ENCODE data around the gene NIM1K. TPM values are rescaled to one million over a fixed set of nuclear protein-coding genes. Genes with fewer than 3 reads are reported as not detected.
"Not testable (repeated sequence)": the region's sequence is repeated elsewhere in the genome, so short reads cannot be mapped to it uniquely, and the experiment has no call there.

NIM1K gene
- total RNA-seq, 1 donor from 2014 or later: 0.25 TPM

DNA sequence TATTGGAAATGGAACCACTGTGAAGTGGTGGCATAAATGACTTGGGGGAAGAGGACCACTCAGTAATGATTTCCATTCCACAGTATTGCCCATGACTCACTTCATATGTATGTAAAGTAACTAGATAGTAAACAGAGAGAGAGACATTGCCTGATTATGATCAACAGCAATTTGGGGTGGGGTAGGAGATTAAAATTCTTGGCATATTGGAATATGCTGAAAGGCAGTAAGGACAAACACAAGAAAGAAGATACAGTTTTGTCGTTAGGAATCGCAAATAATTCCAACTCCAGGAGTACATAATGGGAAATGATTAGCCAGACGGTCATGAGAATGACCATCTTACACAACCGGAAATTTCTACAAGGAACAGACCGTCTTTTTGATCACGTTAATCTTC is 122.7 kb downstream of the NIM1K start:
- Histone ChIP-seq H3K27ac (replicated peaks) (no peak overlapping the region), H3K4me3 (no peak overlapping the region), H3K36me3 (no peaks in the 10 kb centered on the region), H3K27me3 (ENCODE audit: low read depth) (no peaks in the 10 kb centered on the region), H3K4me1 (peaks cover 39% of the 10 kb centered on the region), H3K9me3 (replicated peaks) (no peaks in the 10 kb centered on the region)
- no peak for DNase-seq
- intact Hi-C loops (cut with micrococcal nuclease): no loop called here
- TF ChIP-seq, protein P1, sequence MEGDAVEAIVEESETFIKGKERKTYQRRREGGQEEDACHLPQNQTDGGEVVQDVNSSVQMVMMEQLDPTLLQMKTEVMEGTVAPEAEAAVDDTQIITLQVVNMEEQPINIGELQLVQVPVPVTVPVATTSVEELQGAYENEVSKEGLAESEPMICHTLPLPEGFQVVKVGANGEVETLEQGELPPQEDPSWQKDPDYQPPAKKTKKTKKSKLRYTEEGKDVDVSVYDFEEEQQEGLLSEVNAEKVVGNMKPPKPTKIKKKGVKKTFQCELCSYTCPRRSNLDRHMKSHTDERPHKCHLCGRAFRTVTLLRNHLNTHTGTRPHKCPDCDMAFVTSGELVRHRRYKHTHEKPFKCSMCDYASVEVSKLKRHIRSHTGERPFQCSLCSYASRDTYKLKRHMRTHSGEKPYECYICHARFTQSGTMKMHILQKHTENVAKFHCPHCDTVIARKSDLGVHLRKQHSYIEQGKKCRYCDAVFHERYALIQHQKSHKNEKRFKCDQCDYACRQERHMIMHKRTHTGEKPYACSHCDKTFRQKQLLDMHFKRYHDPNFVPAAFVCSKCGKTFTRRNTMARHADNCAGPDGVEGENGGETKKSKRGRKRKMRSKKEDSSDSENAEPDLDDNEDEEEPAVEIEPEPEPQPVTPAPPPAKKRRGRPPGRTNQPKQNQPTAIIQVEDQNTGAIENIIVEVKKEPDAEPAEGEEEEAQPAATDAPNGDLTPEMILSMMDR (IDR thresholded peaks at IDR 0.05; ENCODE audit: borderline replicate concordance): no peak

DNA sequence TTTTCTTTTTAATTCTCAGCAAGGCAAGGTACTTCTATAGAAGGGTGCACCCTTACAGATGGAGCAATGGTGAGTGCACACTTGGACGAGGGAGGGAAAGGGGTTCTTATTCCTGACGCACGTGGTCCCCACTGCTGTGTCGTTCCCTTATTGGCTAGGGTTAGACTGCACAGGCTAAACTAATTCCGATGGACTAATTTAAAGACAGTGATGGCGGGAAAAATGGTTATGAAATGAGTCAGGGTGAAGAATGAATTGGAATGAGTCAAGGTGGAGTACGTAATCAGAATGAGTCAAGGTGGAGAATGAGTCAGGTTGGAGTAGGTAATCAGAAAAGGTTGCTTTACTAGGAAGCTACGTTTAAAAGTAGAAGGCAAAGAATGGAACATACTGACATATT is 123.2 kb downstream of the NIM1K start:
- no peak for DNase-seq
- intact Hi-C loops (cut with micrococcal nuclease): no loop called here
- TF ChIP-seq, protein P1 (IDR thresholded peaks at IDR 0.05; ENCODE audit: borderline replicate concordance): no peak
- Histone ChIP-seq H3K27me3 (ENCODE audit: low read depth) (no peaks in the 10 kb centered on the region), H3K27ac (replicated peaks) (no peak overlapping the region), H3K9me3 (replicated peaks) (no peaks in the 10 kb centered on the region), H3K4me3 (no peak overlapping the region), H3K4me1 (peaks cover 33% of the 10 kb centered on the region), H3K36me3 (no peaks in the 10 kb centered on the region)

DNA sequence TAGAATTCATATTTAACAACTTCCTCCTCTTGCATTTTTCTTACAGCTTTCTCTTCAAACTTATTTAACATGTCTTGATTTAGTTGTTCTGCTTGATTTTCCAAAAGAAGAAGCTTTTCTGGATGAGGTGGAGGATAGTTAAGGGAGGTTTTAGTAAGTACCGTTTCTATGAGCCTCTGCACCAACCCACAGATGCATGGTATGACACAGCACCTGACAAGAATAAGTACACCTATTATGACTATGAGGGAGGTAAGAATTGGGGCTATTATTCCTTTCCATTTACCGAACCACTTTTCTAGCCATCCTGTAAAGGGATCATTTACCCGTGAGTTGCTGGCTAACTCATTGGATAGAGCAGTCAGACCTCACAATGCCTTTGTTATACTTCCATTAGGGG is 123.7 kb downstream of the NIM1K start:
- Histone ChIP-seq H3K4me1 (peaks cover 29% of the 10 kb centered on the region), H3K27ac (replicated peaks) (no peak overlapping the region), H3K27me3 (ENCODE audit: low read depth) (no peaks in the 10 kb centered on the region), H3K4me3 (no peak overlapping the region), H3K9me3 (replicated peaks) (no peaks in the 10 kb centered on the region), H3K36me3 (no peaks in the 10 kb centered on the region)
- intact Hi-C loops (cut with micrococcal nuclease): no loop called here
- TF ChIP-seq, protein P1 (IDR thresholded peaks at IDR 0.05; ENCODE audit: borderline replicate concordance): no peak
- no peak for DNase-seq

DNA sequence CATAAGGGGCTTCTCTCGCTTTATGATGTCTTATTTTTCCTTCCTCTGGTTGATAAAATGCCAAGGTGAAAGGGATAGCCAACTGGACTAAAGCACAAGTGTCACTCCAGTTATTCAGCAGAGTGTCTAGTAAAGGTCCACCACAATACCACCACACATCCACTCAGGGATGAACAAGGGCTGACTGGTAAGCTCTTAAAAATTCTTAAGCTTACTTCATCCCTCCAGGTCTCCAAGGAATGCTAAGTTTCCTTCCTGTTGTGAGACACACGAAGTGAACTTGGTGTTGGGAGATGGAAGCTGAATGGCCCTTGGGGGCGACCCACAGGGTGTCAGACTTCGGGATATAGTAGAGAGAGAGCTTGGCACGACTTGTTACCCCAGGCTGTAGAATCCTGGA is 124.4 kb downstream of the NIM1K start:
- Histone ChIP-seq H3K27ac (replicated peaks) (no peak overlapping the region), H3K9me3 (replicated peaks) (no peaks in the 10 kb centered on the region), H3K27me3 (ENCODE audit: low read depth) (no peaks in the 10 kb centered on the region), H3K4me3 (no peak overlapping the region), H3K36me3 (no peaks in the 10 kb centered on the region), H3K4me1 (peaks cover 23% of the 10 kb centered on the region)
- no peak for DNase-seq
- intact Hi-C loops (cut with micrococcal nuclease): no loop called here
- TF ChIP-seq, protein P1 (IDR thresholded peaks at IDR 0.05; ENCODE audit: borderline replicate concordance): no peak

DNA sequence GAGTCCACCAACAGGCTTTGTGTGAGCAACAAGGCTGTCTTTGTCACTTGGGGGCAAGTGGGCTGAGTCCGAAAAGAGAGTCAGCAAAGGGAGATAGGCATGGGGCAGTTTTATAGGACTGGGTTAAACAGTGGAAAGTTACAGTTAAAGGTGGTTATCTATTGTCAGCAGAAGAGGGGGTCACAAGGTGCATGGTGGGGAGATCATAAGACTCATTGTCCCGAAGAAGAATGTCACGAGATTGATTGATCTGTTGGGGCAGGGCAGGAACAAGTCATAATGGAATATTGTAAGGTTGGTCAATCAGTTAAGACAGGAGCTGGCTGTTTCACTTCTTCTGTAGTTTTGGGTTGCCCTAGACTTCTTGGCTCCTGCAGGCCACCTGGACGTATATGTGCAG is 128.8 kb downstream of the NIM1K start:
- H3K4me3 ChIP-seq: no peak overlapping the region
- no peaks in the 10 kb centered on the region for H3K27me3 ChIP-seq (ENCODE audit: low read depth)
- H3K9me3 ChIP-seq (replicated peaks): no peaks in the 10 kb centered on the region
- TF ChIP-seq, protein P1 (IDR thresholded peaks at IDR 0.05; ENCODE audit: borderline replicate concordance): no peak
- intact Hi-C loops (cut with micrococcal nuclease): no loop called here
- no peaks in the 10 kb centered on the region for H3K4me1 ChIP-seq
- no peak for DNase-seq
- H3K27ac ChIP-seq (replicated peaks): no peak overlapping the region
- H3K36me3 ChIP-seq: no peaks in the 10 kb centered on the region

DNA sequence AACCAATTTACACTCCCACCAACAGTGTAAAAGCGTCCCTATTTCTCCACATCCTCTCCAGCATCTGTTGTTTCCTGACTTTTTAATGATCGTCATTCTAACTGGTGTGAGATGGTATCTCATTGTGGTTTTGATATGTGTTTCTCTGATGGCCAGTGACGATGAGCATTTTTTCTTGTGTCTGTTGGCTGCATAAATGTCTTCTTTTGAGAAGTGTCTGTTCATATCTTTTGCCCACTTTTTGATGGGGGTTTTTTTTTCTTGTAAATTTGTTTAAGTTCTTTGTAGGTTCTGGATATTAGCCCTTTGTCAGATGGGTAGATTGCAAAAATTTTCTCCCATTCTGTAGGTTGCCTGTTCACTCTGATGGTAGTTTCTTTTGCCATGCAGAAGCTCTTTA is 131.5 kb downstream of the NIM1K start:
- DNase-seq; intact Hi-C loops (cut with micrococcal nuclease); H3K9me3 ChIP-seq (replicated peaks); H3K27me3 ChIP-seq (ENCODE audit: low read depth); H3K4me1 ChIP-seq; H3K4me3 ChIP-seq; H3K27ac ChIP-seq (replicated peaks); H3K36me3 ChIP-seq: not testable (repeated sequence)

DNA sequence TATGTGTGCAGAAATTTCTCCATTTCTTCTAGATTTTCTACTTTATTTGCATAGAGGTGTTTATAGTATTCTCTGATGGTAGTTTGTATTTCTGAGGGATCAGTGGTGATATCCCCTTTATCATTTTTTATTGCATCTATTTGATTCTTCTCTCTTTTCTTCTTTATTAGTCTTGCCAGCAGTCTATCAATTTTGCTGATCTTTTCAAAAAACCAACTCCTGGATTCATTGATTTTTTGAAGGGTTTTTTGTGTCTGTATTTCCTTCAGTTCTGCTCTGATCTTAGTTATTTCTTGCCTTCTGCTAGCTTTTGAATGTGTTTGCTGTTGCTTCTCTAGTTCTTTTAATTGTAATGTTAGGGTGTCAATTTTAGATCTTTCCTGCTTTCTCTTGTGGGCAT is 133.6 kb downstream of the NIM1K start:
- intact Hi-C loops (cut with micrococcal nuclease); H3K27ac ChIP-seq (replicated peaks); H3K4me1 ChIP-seq: not testable (repeated sequence)

More for the DNA sequence above, 133.6 kb downstream of the NIM1K start:
- H3K4me3 ChIP-seq; H3K9me3 ChIP-seq (replicated peaks); H3K27me3 ChIP-seq (ENCODE audit: low read depth); DNase-seq; H3K36me3 ChIP-seq: not testable (repeated sequence)
